Measurements from ENCODE around the gene IL17RE. TPM values are rescaled to one million over a fixed set of nuclear protein-coding genes. Genes with fewer than 3 reads are reported as not detected.

The IL17RE gene
- polyA plus RNA-seq, 1 donor (not counting 4 experiments of a cell fraction or from before 2014, with no cell fraction given) = 16.0 TPM

DNA sequence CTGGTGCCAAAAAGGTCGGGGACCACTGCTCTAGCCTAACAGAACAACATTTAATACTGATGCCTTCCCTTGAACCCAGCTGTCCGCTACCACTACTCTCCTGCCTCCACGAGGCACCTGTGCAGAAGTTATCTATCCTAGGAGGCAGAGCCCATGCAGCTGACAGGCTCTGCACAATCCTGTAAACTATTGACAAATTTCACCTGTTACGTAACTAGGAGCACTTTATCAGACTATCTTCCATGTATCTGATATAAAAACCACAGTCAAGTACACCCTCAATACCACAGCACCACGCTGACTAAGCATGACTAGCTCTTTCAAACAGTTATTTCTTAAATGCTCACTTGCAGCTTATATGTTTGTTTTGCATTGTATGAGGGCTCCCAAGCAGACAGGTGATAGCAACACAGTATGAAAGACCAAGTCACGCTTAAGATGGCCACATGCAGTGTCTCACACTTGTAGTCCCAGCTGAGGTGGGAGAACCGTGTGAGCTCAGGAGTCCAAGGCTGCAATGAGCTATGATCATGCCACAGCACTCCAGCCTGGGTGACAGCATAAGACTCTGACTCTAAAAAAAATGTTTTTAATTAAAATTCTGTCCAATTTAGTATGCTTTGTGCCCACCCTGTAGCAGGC is 9.8 kb downstream of the IL17RE start:
- TF ChIP-seq EZH2 (IDR thresholded peaks at IDR 0.05; ENCODE audit: low read length) (no peak), CTCF (optimal IDR thresholded peaks at IDR 0.05 in 1 of 3, IDR thresholded peaks at IDR 0.05 in 1 of 3, conservative IDR thresholded peaks at IDR 0.05 in 1 of 3; ENCODE audit: extremely low read depth in 1 of 3, insufficient read depth in 2 of 3, low read length in 3 of 3) (no peak)
- H3K9me3 ChIP-seq (ENCODE audit: control insufficient read depth, low read depth, low read length) = no peaks in the 10 kb centered on the region
- no peak overlapping the region for H3K9ac ChIP-seq (ENCODE audit: control insufficient read depth, extremely low read depth, insufficient read depth, low read length)
- H3K4me2 ChIP-seq (ENCODE audit: control insufficient read depth, extremely low read depth, insufficient read depth, low read depth, low read length) = no peak overlapping the region
- H2AFZ ChIP-seq (ENCODE audit: control insufficient read depth, low read length) = no peak overlapping the region
- no peak overlapping the region for H3K27ac ChIP-seq (ENCODE audit: control insufficient read depth, insufficient read depth, low read length)
- H3K4me3 ChIP-seq (ENCODE audit: control insufficient read depth in 2 of 3, extremely low read depth in 1 of 3, insufficient read depth in 2 of 3, low read depth in 1 of 3, low read length in 3 of 3) = no peak overlapping the region
- peaks cover 11 to 18% of the 10 kb centered on the region in 2 experiments for H3K36me3 ChIP-seq (ENCODE audit: control insufficient read depth in 2 of 2, extremely low read depth in 1 of 2, insufficient read depth in 2 of 2, low read length in 2 of 2)
- H3K4me1 ChIP-seq (ENCODE audit: control insufficient read depth, extremely low read depth, insufficient read depth, low read length) = peaks cover 36% of the 10 kb centered on the region
- H3K27me3 ChIP-seq (ENCODE audit: control insufficient read depth, extremely low read depth, insufficient read depth, low read length) = no peaks in the 10 kb centered on the region
- no peaks in the 10 kb centered on the region for H3K79me2 ChIP-seq (ENCODE audit: control insufficient read depth, insufficient read depth, low read length)
- dilution Hi-C loops (cut with MboI; ENCODE audit: extremely low pct_ligation_motif_present, low sequenced_read_pairs) = no loop called here
- FAIRE-seq (no peak), DNase-seq (ENCODE audit: low read depth, low spot score) (no peak)
- no peaks in the 10 kb centered on the region for H4K20me1 ChIP-seq (ENCODE audit: control insufficient read depth, extremely low read depth, insufficient read depth, low read length)
- H3K9me1 ChIP-seq (ENCODE audit: control insufficient read depth, extremely low read depth, insufficient read depth, low read length) = no peaks in the 10 kb centered on the region

- H2AFZ ChIP-seq (ENCODE audit: control insufficient read depth, low read length) = no peak overlapping the region
- no peak overlapping the region for H3K4me2 ChIP-seq (ENCODE audit: control insufficient read depth, extremely low read depth, insufficient read depth, low read depth, low read length)
- FAIRE-seq (no peak), DNase-seq (ENCODE audit: low read depth, low spot score) (no peak)
- dilution Hi-C loops (cut with MboI; ENCODE audit: extremely low pct_ligation_motif_present, low sequenced_read_pairs) = no loop called here
- H4K20me1 ChIP-seq (ENCODE audit: control insufficient read depth, extremely low read depth, insufficient read depth, low read length) = no peaks in the 10 kb centered on the region
- peaks cover 9 to 12% of the 10 kb centered on the region in 2 experiments for H3K36me3 ChIP-seq (ENCODE audit: control insufficient read depth in 2 of 2, extremely low read depth in 1 of 2, insufficient read depth in 2 of 2, low read length in 2 of 2)
- no peaks in the 10 kb centered on the region for H3K79me2 ChIP-seq (ENCODE audit: control insufficient read depth, insufficient read depth, low read length)
- H3K4me3 ChIP-seq (ENCODE audit: control insufficient read depth in 2 of 3, extremely low read depth in 1 of 3, insufficient read depth in 2 of 3, low read depth in 1 of 3, low read length in 3 of 3) = no peak overlapping the region
- H3K27ac ChIP-seq (ENCODE audit: control insufficient read depth, insufficient read depth, low read length) = no peak overlapping the region
- H3K9ac ChIP-seq (ENCODE audit: control insufficient read depth, extremely low read depth, insufficient read depth, low read length) = no peak overlapping the region
- TF ChIP-seq EZH2 (IDR thresholded peaks at IDR 0.05; ENCODE audit: low read length) = no peak
- TF ChIP-seq CTCF (optimal IDR thresholded peaks at IDR 0.05 in 1 of 3, IDR thresholded peaks at IDR 0.05 in 1 of 3, conservative IDR thresholded peaks at IDR 0.05 in 1 of 3; ENCODE audit: extremely low read depth in 1 of 3, insufficient read depth in 2 of 3, low read length in 3 of 3) = no peak
- no peaks in the 10 kb centered on the region for H3K9me1 ChIP-seq (ENCODE audit: control insufficient read depth, extremely low read depth, insufficient read depth, low read length)
- H3K9me3 ChIP-seq (ENCODE audit: control insufficient read depth, low read depth, low read length) = no peaks in the 10 kb centered on the region
- H3K27me3 ChIP-seq (ENCODE audit: control insufficient read depth, extremely low read depth, insufficient read depth, low read length) = no peaks in the 10 kb centered on the region
- H3K4me1 ChIP-seq (ENCODE audit: control insufficient read depth, extremely low read depth, insufficient read depth, low read length) = peaks cover 43% of the 10 kb centered on the region
These were observed 11.0 kb downstream of the IL17RE start for GRCh38 chr3:9913601-9914000.

Data from keratinocyte (primary cell).